Calu3 (cell line): ENCODE results near the gene IGFBP6. TPM values are rescaled to one million over a fixed set of nuclear protein-coding genes. Genes with fewer than 3 reads are reported as not detected.

ENCODE experiments used
- BruUV-seq: library from RNA; stranded (reverse); fragments of 400-500 nt; replicated peaks from 2 replicates; lab custom pipeline; 2021; lab: Mats Ljungman, UMichigan
- CTCF ChIA-PET: fragments of 300-600 bp; sonication (Branson Sonifier 250); formaldehyde crosslinking; loops from one replicate; lab custom pipeline; 2022; ENCODE audit warnings: antibody characterized with exemption; lab: Charles Lee
- DNase-seq: peaks from one replicate; pipeline ENCODE4 v3.0.0; 2022
- H3K27ac Mint-ChIP-seq: one replicate; pipeline ENCODE4 v1.8.0; 2022; ENCODE audit warnings: mixed read lengths; ENCODE audit not compliant: unreplicated experiment
- H3K27me3 Mint-ChIP-seq: one replicate; pipeline ENCODE4 v1.8.0; 2022; ENCODE audit warnings: mixed read lengths; ENCODE audit not compliant: unreplicated experiment
- H3K36me3 Mint-ChIP-seq: one replicate; pipeline ENCODE4 v1.8.0; 2022; ENCODE audit warnings: mild to moderate bottlenecking, moderate library complexity, mixed read lengths; ENCODE audit not compliant: insufficient read depth, unreplicated experiment
- H3K4me1 Mint-ChIP-seq: one replicate; pipeline ENCODE4 v1.8.0; 2022; ENCODE audit warnings: mild to moderate bottlenecking, low read depth, mixed read lengths; ENCODE audit not compliant: unreplicated experiment
- H3K4me3 Mint-ChIP-seq: one replicate; pipeline ENCODE4 v1.8.0; 2022; ENCODE audit warnings: mild to moderate bottlenecking, low read depth, moderate library complexity, mixed read lengths; ENCODE audit not compliant: unreplicated experiment
- H3K9me3 Mint-ChIP-seq: one replicate; pipeline ENCODE4 v1.8.0; 2022; ENCODE audit warnings: low read depth, mixed read lengths; ENCODE audit not compliant: unreplicated experiment
- CTCF ChIP-seq: fragments of 200-600 bp; IDR thresholded peaks from one replicate; pipeline ENCODE4 v1.8.0; 2022; ENCODE audit warnings: antibody characterized with exemption; ENCODE audit not compliant: unreplicated experiment
- intact Hi-C: fragments of 100-400 bp; cut with micrococcal nuclease; formaldehyde crosslinking; loops from one replicate; pipeline ENCODE4 v1.10.0; 2022; ENCODE audit not compliant: unreplicated experiment
- total RNA-seq: library from RNA; stranded (reverse); gene quantifications from 2 replicates; pipeline ENCODE4 v1.2.3, GENCODE V29; 2022

Gene IGFBP6
- total RNA-seq, 1 experiment from 2014 or later: 25.4 TPM

- intact Hi-C loops: loop anchor here (5.0 kb wide), 1 partner anchor 123 kb away; no protein-coding TSS in a partner anchor
- H3K4me1 Mint-ChIP-seq: peaks cover 8% of the 10 kb centered on the region
- no peak for DNase-seq
- no peak overlapping the region for H3K4me3 Mint-ChIP-seq
- BruUV-seq: no TSS peak
- H3K36me3 Mint-ChIP-seq: peaks cover 13% of the 10 kb centered on the region
- no peaks in the 10 kb centered on the region for H3K9me3 Mint-ChIP-seq
- no peak overlapping the region for H3K27ac Mint-ChIP-seq
- TF ChIP-seq CTCF: no peak
- CTCF ChIA-PET: no interaction called here
- no peaks in the 10 kb centered on the region for H3K27me3 Mint-ChIP-seq
Observed at GRCh38 chr12:53068811-53069585, 28.5 kb upstream of the IGFBP6 start.

GRCh38 chr12:53069621-53070410 is 27.7 kb upstream of the IGFBP6 start:
- Mint-ChIP-seq H3K27ac (no peak overlapping the region), H3K4me1 (peaks cover 8% of the 10 kb centered on the region), H3K36me3 (peaks cover 13% of the 10 kb centered on the region), H3K27me3 (no peaks in the 10 kb centered on the region), H3K9me3 (no peaks in the 10 kb centered on the region), H3K4me3 (no peak overlapping the region)
- intact Hi-C loops: loop anchor here (5.0 kb wide), 1 partner anchor 122 kb away; no protein-coding TSS in a partner anchor
- no peak for DNase-seq
- TF ChIP-seq CTCF: no peak
- CTCF ChIA-PET: no interaction called here
- BruUV-seq: no TSS peak

GRCh38 chr12:53070877-53071492 is 26.5 kb upstream of the IGFBP6 start:
- Mint-ChIP-seq H3K27me3 (no peaks in the 10 kb centered on the region), H3K9me3 (no peaks in the 10 kb centered on the region), H3K4me3 (no peak overlapping the region), H3K27ac (no peak overlapping the region), H3K4me1 (peaks cover 7% of the 10 kb centered on the region), H3K36me3 (peaks cover 5% of the 10 kb centered on the region)
- no peak for TF ChIP-seq CTCF
- intact Hi-C loops: no loop called here
- CTCF ChIA-PET: no interaction called here
- no TSS peak for BruUV-seq
- DNase-seq: no peak

GRCh38 chr12:53071591-53072551 is 25.6 kb upstream of the IGFBP6 start:
- CTCF ChIA-PET: interaction anchor here (0.6 to 0.7 kb wide), 2 partner anchors 27 to 101 kb away, joined by 3 read pairs; no protein-coding TSS in a partner anchor
- no peak for DNase-seq
- TF ChIP-seq CTCF: no peak
- intact Hi-C loops: no loop called here
- no peaks in the 10 kb centered on the region for H3K27me3 Mint-ChIP-seq
- no peaks in the 10 kb centered on the region for H3K9me3 Mint-ChIP-seq
- H3K36me3 Mint-ChIP-seq: peaks cover 6% of the 10 kb centered on the region
- H3K4me3 Mint-ChIP-seq: no peak overlapping the region
- no TSS peak for BruUV-seq
- H3K27ac Mint-ChIP-seq: no peak overlapping the region
- no peaks in the 10 kb centered on the region for H3K4me1 Mint-ChIP-seq
